SU-DHL-6 (cell line): ENCODE data around the gene INTS11.

ENCODE experiments used
- CTCF ChIP-seq: fragments of 200-600 bp; sonication (generic); IDR thresholded peaks from one replicate; pipeline ENCODE4 v1.5.1; 2017; ENCODE audit warnings: antibody characterized with exemption, mild to moderate bottlenecking, low read length, moderate library complexity; ENCODE audit not compliant: insufficient read depth, poor library complexity, severe bottlenecking
- EZH2phosphoT487 ChIP-seq: fragments of 200-600 bp; sonication (generic), shearing (Covaris generic); conservative IDR thresholded peaks from 2 replicates; pipeline ENCODE4 v1.6.1; 2018; ENCODE audit warnings: mild to moderate bottlenecking, antibody characterized with exemption, low read length, moderate library complexity, mixed read lengths

- TF ChIP-seq CTCF, result no peak
- no peak for TF ChIP-seq EZH2phosphoT487
Observed at GRCh38 chr1:1326075-1326605, 1.7 kb upstream of the INTS11 start.
